ENCODE data around the gene MYRF.

Gene MYRF

GRCh38 chr11:61762223-61762615, 9.8 kb downstream of the MYRF start:
- DNase-seq: no peak

GRCh38 chr11:61762798-61763197, 10.4 kb downstream of the MYRF start:
- DNase-seq: no peak

- DNase-seq: no peak
These were observed 11.6 kb downstream of the MYRF start for GRCh38 chr11:61763930-61764605.

GRCh38 chr11:61764606-61765260, 12.3 kb downstream of the MYRF start:
- DNase-seq: no peak

DNA sequence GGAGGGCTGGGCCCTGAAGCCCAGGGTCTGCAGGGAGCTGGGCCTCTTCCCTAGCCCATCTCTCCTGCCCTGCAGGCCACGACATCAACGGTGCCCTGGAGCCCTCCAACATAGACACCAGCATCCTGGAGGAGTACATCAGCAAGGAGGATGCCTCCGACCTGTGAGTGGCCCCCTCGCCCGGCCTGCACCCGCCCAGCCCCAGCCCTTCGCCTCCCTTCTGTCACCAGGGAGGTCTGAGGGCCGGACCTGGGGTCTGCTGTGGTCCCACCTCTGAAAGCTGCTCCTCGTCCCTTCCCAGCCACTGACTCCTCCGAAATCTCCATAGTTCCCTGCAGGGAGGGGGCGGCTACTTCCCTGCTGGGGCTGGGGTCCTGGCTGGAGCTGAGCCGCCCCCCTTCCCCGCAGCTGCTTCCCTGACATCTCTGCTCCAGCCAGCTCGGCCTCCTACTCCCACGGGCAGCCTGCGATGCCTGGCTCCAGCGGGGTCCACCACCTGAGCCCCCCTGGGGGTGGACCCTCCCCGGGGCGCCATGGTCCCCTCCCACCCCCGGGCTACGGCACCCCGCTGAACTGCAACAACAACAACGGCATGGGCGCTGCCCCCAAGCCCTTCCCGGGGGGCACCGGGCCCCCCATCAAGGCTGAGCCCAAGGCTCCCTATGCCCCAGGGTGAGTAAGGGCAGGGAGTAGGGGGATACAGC, 13.3 kb downstream of the MYRF start:
- no peak for DNase-seq

GRCh38 chr11:61766353-61766841, 14.0 kb downstream of the MYRF start:
- no peak for DNase-seq

DNA sequence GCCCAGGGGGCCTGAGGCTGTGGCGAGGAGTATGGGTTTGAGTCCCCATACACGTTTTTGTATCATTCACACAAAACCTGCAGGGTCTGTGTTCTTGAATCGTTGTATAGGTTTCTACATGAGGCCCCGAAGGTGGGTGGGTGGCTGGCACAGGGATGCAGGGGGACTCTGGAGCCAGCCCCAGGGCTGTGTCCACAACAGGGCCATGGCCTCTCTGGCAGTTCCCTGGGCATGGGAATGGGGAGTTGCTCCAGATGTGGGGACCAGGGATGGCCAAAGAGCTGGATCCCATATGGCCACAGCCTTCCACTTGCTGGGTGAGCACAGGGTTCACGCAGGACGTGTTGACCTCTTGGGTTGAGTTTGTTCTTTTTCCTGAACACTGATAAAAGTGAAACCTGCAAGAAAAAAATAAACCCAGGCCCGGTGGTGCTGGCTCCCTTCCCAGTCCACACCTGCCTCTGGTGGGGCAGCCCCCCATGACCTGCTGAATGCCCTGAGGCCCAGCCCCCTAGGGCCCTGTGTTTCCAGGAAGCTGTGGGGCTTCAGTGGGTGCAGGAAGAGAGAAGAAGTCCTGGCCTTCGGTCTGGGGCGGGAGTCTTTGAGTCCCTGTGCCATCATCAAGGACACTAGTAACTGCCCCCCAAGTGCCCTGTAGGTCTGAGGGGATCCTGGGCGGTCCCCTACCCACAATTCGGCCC, 16.1 kb downstream of the MYRF start:
- no peak for DNase-seq

DNA sequence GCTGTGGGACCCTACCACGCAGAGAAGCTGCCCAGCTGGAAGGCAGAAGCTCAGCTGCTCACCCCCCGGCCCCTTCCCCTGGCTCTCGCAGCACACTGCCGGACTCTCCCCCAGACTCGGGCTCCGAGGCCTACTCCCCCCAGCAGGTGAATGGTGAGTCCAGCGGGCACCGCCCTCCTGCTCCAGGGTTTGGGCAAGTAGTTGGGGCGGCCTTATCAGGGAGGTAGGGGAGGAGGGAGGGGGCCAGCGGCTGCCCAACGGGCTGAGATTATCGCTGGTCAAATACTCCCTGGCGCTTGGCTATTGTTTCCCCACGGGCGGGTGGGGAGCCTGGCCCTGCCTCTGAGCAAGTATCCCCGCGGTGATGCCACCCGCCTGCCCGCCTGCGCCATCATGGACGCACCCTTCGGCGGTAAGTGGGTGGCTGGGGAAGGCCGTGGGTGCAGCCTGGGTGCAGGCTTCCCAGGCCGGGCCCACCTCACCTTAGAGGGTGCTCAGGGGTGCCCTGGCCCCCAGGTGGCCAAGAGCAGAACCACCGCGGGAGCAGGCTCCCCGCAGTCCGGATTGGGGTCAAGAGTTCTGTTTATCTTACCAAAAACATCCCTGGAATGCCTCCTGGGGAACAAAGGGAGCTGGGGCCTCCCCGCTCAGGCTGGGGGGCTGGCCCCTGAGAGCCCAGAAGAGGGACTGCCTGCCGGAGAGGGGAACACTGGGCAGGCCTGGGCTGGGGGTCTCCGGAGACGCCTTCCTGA, 16.9 kb downstream of the MYRF start:
- DNase-seq: no peak

GRCh38 chr11:61769946-61770683, 17.7 kb downstream of the MYRF start:
- DNase-seq: no peak

- DNase-seq: no peak
These were observed 18.9 kb downstream of the MYRF start for GRCh38 chr11:61771195-61771894.

DNA sequence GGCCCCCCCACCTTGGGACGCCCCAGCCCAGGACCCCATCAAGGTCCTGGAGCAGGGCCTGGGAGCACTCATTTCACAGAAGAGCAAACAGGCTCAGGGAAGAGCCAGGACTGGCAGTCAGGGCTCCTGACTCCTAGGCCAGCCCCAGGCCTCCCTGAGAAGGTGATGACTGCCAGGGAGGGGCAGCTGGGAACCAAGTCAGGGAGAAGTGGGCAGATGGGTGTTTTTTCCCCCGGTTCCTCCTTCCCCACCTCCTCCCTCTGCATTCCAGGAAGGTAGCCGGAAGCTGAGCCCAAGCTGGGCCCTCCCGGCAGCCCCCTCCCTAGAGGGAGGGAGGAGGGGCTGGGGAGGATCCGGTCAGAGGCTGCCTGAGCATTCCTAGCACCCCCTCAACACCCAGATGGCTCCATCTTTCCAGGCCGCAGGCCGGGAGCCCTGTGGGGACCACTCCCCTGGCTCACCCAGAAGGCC, 19.6 kb downstream of the MYRF start:
- no peak for DNase-seq

DNA sequence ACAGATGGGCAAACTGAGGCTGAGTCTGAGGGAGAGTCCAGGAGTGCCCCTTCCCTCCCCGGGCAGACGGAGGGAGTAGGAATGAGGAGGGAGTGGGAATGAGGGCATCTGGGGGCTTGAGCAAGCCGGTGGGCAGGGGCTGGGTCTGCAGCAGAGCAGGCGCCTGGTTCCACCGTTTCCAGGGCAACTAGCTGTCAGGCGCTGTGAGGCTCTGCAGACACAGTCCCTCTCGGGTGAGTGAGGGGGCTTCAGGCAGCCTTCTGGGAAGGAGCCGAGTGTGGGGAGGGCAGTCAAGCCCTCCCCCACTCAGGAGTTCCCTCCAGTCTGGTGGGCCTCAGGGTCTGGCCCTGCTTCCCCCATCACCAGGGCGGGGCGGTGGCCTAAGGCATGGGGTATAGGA, 20.9 kb downstream of the MYRF start:
- no peak for DNase-seq

- DNase-seq: no peak
These were observed 21.4 kb downstream of the MYRF start for GRCh38 chr11:61773809-61774208.

DNA sequence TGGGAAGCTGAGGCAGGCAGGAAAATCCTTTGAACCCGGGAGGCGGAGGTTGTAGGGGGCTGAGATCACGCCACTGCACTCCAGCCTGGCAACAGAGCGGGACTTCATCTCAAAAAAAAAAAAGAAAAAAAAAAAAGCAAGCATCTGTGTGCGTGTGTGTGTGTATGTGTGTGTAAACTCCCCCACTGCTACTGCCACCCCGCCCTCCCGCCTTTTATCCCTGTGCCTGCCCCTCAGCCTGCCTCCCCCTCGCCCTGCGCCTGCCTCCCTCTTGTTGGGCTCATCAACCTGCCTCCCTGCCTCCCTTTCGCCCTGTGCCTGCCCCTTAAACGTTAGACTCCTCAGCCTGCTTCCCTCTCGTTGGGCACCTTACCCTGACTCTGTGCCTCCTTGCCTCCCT, 22.0 kb downstream of the MYRF start:
- DNase-seq: no peak

DNA sequence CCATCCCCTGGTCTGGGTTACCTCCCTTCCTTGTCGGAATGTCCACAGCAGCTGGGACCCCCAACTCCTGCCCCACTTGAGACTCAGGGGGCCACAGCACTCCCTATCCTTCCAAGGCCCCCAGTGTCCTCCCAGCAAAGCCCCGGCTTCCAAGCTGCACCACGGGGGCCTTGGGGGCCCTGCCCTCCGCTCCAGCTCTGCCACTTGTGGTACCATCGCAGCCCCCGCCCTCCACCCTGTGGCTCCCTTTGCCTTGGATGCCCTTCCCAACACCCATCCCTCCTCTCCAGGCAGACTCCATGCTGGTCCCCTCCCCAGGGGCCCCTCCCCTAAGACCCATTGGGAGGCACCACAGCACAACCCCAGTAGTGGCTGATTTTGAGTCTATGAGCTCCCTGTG, 22.7 kb downstream of the MYRF start:
- DNase-seq: no peak

- no peak for DNase-seq
These were observed 23.4 kb downstream of the MYRF start for GRCh38 chr11:61775606-61776554.

DNA sequence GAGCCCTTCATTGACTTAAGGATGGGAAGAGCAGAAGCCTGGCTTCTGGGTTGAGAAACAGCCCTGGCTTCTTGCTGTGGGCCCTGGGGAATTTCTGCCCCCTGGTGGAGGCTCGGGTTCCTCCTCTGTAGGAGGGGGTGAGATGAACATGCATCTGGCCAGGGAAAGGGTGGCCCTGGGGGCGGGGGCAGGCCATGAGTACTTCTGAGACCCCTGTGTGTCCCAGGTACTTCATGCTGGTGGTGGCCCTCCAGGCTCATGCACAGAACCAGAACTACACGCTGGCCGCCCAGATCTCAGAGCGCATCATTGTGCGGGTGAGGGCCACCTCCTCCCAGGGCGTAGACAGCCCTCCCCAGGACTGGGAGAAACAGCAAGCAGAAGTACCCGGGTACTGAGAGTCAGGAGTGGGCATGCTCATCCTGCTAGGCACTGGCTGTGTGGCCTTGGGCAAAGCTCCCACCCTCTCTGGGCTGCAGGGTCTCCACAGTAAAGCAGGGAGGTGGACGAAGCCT, 24.2 kb downstream of the MYRF start:
- no peak for DNase-seq

GRCh38 chr11:61777234-61778090, 25.0 kb downstream of the MYRF start:
- DNase-seq: no peak

All from NCI-H1048 (cell line).